ENCODE data around the gene ATP10B.

The ATP10B gene

GRCh38 chr5:160851451-160851850, 560 bp downstream of the ATP10B start:
- no peak for TF ChIP-seq SPI1 (IDR thresholded peaks at IDR 0.05; ENCODE audit: low read depth, low read length)
- no peak for TF ChIP-seq POU2F2 (IDR thresholded peaks at IDR 0.05; ENCODE audit: low read depth, low read length)
- TF ChIP-seq TAF1 (IDR thresholded peaks at IDR 0.05; ENCODE audit: low read depth, low read length): no peak
- no peak for TF ChIP-seq POLR2AphosphoS5 (IDR thresholded peaks at IDR 0.05; ENCODE audit: low read depth, low read length)
- TF ChIP-seq PAX5 (IDR thresholded peaks at IDR 0.05; ENCODE audit: insufficient read depth, low read length, severe bottlenecking): no peak
- FAIRE-seq (no peak), DNase-seq (ENCODE audit: insufficient read length, low spot score) (no peak)

- no peak for DNase-seq (ENCODE audit: insufficient read length, low spot score)
- no peak for FAIRE-seq
- no peak for TF ChIP-seq POU2F2 (IDR thresholded peaks at IDR 0.05; ENCODE audit: low read depth, low read length)
- no peak for TF ChIP-seq POLR2AphosphoS5 (IDR thresholded peaks at IDR 0.05; ENCODE audit: low read depth, low read length)
- TF ChIP-seq TAF1 (IDR thresholded peaks at IDR 0.05; ENCODE audit: low read depth, low read length): no peak
- no peak for TF ChIP-seq PAX5 (IDR thresholded peaks at IDR 0.05; ENCODE audit: insufficient read depth, low read length, severe bottlenecking)
- no peak for TF ChIP-seq POLR2A (IDR thresholded peaks at IDR 0.05; ENCODE audit: low read depth, low read length)
- no peak for TF ChIP-seq SPI1 (IDR thresholded peaks at IDR 0.05; ENCODE audit: low read depth, low read length)
Observed at GRCh38 chr5:160850421-160850820, 1.6 kb downstream of the ATP10B start.

- FAIRE-seq (no peak), DNase-seq (ENCODE audit: insufficient read length, low spot score) (no peak)
- TF ChIP-seq TAF1 (IDR thresholded peaks at IDR 0.05; ENCODE audit: low read depth, low read length) (no peak), POU2F2 (IDR thresholded peaks at IDR 0.05; ENCODE audit: low read depth, low read length) (no peak), POLR2AphosphoS5 (IDR thresholded peaks at IDR 0.05; ENCODE audit: low read depth, low read length) (no peak), POLR2A (IDR thresholded peaks at IDR 0.05; ENCODE audit: low read depth, low read length) (no peak), PAX5 (IDR thresholded peaks at IDR 0.05; ENCODE audit: insufficient read depth, low read length, severe bottlenecking) (no peak), SPI1 (IDR thresholded peaks at IDR 0.05; ENCODE audit: low read depth, low read length) (no peak)
Observed at GRCh38 chr5:160847526-160848085, 4.4 kb downstream of the ATP10B start.

- DNase-seq (ENCODE audit: insufficient read length, low spot score): no peak
- FAIRE-seq: no peak
- TF ChIP-seq PAX5 (IDR thresholded peaks at IDR 0.05; ENCODE audit: insufficient read depth, low read length, severe bottlenecking): no peak
- no peak for TF ChIP-seq POU2F2 (IDR thresholded peaks at IDR 0.05; ENCODE audit: low read depth, low read length)
- TF ChIP-seq POLR2AphosphoS5 (IDR thresholded peaks at IDR 0.05; ENCODE audit: low read depth, low read length): no peak
- no peak for TF ChIP-seq TAF1 (IDR thresholded peaks at IDR 0.05; ENCODE audit: low read depth, low read length)
- TF ChIP-seq POLR2A (IDR thresholded peaks at IDR 0.05; ENCODE audit: low read depth, low read length): no peak
- TF ChIP-seq SPI1 (IDR thresholded peaks at IDR 0.05; ENCODE audit: low read depth, low read length): no peak
Observed at GRCh38 chr5:160846642-160847041, 5.4 kb downstream of the ATP10B start.

- DNase-seq (ENCODE audit: insufficient read length, low spot score) (no peak), FAIRE-seq (no peak)
- no peak for TF ChIP-seq POLR2AphosphoS5 (IDR thresholded peaks at IDR 0.05; ENCODE audit: low read depth, low read length)
- no peak for TF ChIP-seq TAF1 (IDR thresholded peaks at IDR 0.05; ENCODE audit: low read depth, low read length)
- no peak for TF ChIP-seq POLR2A (IDR thresholded peaks at IDR 0.05; ENCODE audit: low read depth, low read length)
- no peak for TF ChIP-seq PAX5 (IDR thresholded peaks at IDR 0.05; ENCODE audit: insufficient read depth, low read length, severe bottlenecking)
- TF ChIP-seq SPI1 (IDR thresholded peaks at IDR 0.05; ENCODE audit: low read depth, low read length): no peak
- no peak for TF ChIP-seq POU2F2 (IDR thresholded peaks at IDR 0.05; ENCODE audit: low read depth, low read length)
Observed at GRCh38 chr5:160844177-160844576, 7.8 kb downstream of the ATP10B start.

GRCh38 chr5:160843240-160843639, 8.8 kb downstream of the ATP10B start:
- no peak for DNase-seq (ENCODE audit: insufficient read length, low spot score)
- no peak for TF ChIP-seq POLR2A (IDR thresholded peaks at IDR 0.05; ENCODE audit: low read depth, low read length)
- TF ChIP-seq SPI1 (IDR thresholded peaks at IDR 0.05; ENCODE audit: low read depth, low read length): 0 out of 2 replicates have a peak, but pooled peaks have one; percentile 17
- no peak for TF ChIP-seq PAX5 (IDR thresholded peaks at IDR 0.05; ENCODE audit: insufficient read depth, low read length, severe bottlenecking)
- no peak for TF ChIP-seq POU2F2 (IDR thresholded peaks at IDR 0.05; ENCODE audit: low read depth, low read length)
- TF ChIP-seq TAF1 (IDR thresholded peaks at IDR 0.05; ENCODE audit: low read depth, low read length): no peak
- no peak for TF ChIP-seq POLR2AphosphoS5 (IDR thresholded peaks at IDR 0.05; ENCODE audit: low read depth, low read length)
- FAIRE-seq: no peak

GRCh38 chr5:160837749-160838593, 14.0 kb downstream of the ATP10B start:
- DNase-seq (ENCODE audit: insufficient read length, low spot score): no peak
- FAIRE-seq: no peak
- no peak for TF ChIP-seq POLR2A (IDR thresholded peaks at IDR 0.05; ENCODE audit: low read depth, low read length)
- no peak for TF ChIP-seq POLR2AphosphoS5 (IDR thresholded peaks at IDR 0.05; ENCODE audit: low read depth, low read length)
- TF ChIP-seq POU2F2 (IDR thresholded peaks at IDR 0.05; ENCODE audit: low read depth, low read length): no peak
- no peak for TF ChIP-seq PAX5 (IDR thresholded peaks at IDR 0.05; ENCODE audit: insufficient read depth, low read length, severe bottlenecking)
- no peak for TF ChIP-seq SPI1 (IDR thresholded peaks at IDR 0.05; ENCODE audit: low read depth, low read length)

- TF ChIP-seq POLR2A (IDR thresholded peaks at IDR 0.05; ENCODE audit: low read depth, low read length) (no peak), POU2F2 (IDR thresholded peaks at IDR 0.05; ENCODE audit: low read depth, low read length) (no peak), TAF1 (IDR thresholded peaks at IDR 0.05; ENCODE audit: low read depth, low read length) (no peak), PAX5 (IDR thresholded peaks at IDR 0.05; ENCODE audit: insufficient read depth, low read length, severe bottlenecking) (no peak), SPI1 (IDR thresholded peaks at IDR 0.05; ENCODE audit: low read depth, low read length) (no peak), POLR2AphosphoS5 (IDR thresholded peaks at IDR 0.05; ENCODE audit: low read depth, low read length) (no peak)
- DNase-seq (ENCODE audit: insufficient read length, low spot score) (no peak), FAIRE-seq (no peak)
Observed at GRCh38 chr5:160837211-160837610, 14.8 kb downstream of the ATP10B start.

- TF ChIP-seq SPI1 (IDR thresholded peaks at IDR 0.05; ENCODE audit: low read depth, low read length) (0 out of 2 replicates have a peak, but pooled peaks have one; percentile 23), POLR2AphosphoS5 (IDR thresholded peaks at IDR 0.05; ENCODE audit: low read depth, low read length) (no peak)
- DNase-seq (ENCODE audit: insufficient read length, low spot score) (no peak), FAIRE-seq (no peak)
Observed at GRCh38 chr5:160835818-160836528, 16.0 kb downstream of the ATP10B start.

All from GM12891 (cell line).